Activated CD4-positive, alpha-beta T cell treated with anti-CD3 and anti-CD28 coated beads, Interleukin-2, Interleukin-4, amounts not matched to agents 100 ng/mL and 50 ng/mL, durations not matched to agents 16 hours and 8 hours (primary cell): ENCODE results near the gene ABCD1.
"Not testable (repeated sequence)": the region's sequence is repeated elsewhere in the genome, so short reads cannot be mapped to it uniquely, and the experiment has no call there.

Experiments
- DNase-seq: peaks from one replicate; pipeline ENCODE4 v3.0.0-alpha.2; 2020; ENCODE audit warnings: low spot score

ABCD1 gene

GRCh38 chrX:153724252-153725038, at the start of gene ABCD1, which contains the start of gene BCAP31:
ABCD1 (plus strand) TSS chrX:153724856; CDS start chrX:153725267, 411 bp downstream.
BCAP31 (minus strand) TSS chrX:153724387; CDS start chrX:153723244, 1,143 bp downstream.
- peak; percentile 87 for DNase-seq

GRCh38 chrX:153681175-153681574, 43.5 kb upstream of the ABCD1 start:
- no peak for DNase-seq

GRCh38 chrX:153683486-153683885, 41.2 kb upstream of the ABCD1 start:
- DNase-seq, result not testable (repeated sequence)

GRCh38 chrX:153684467-153685155, 40.0 kb upstream of the ABCD1 start:
- no peak for DNase-seq

GRCh38 chrX:153685156-153685536, 39.5 kb upstream of the ABCD1 start:
- DNase-seq, result no peak

GRCh38 chrX:153685751-153686696, 38.6 kb upstream of the ABCD1 start:
- DNase-seq, result no peak

GRCh38 chrX:153686711-153687110, 37.9 kb upstream of the ABCD1 start:
- DNase-seq, result no peak

- peak; percentile 20 for DNase-seq
These were observed 37.3 kb upstream of the ABCD1 start, which contains the start of gene SLC6A8 for GRCh38 chrX:153687121-153688039. SLC6A8 (plus strand) TSS chrX:153687926; CDS start chrX:153688575, 649 bp downstream.

- no peak for DNase-seq
These were observed 36.6 kb upstream of the ABCD1 start for GRCh38 chrX:153688071-153688470.

- DNase-seq, result no peak
These were observed 36.1 kb upstream of the ABCD1 start for GRCh38 chrX:153688506-153688905.

GRCh38 chrX:153688911-153689590, 35.6 kb upstream of the ABCD1 start:
- no peak for DNase-seq

GRCh38 chrX:153689654-153690465, 34.8 kb upstream of the ABCD1 start:
- no peak for DNase-seq

GRCh38 chrX:153690466-153690865, 34.2 kb upstream of the ABCD1 start:
- DNase-seq, result no peak

GRCh38 chrX:153691032-153691827, 33.4 kb upstream of the ABCD1 start:
- DNase-seq, result not testable (repeated sequence)

- DNase-seq, result no peak
These were observed 32.7 kb upstream of the ABCD1 start for GRCh38 chrX:153692003-153692402.

- no peak for DNase-seq
These were observed 32.0 kb upstream of the ABCD1 start for GRCh38 chrX:153692611-153693156.

- DNase-seq, result no peak
These were observed 31.2 kb upstream of the ABCD1 start for GRCh38 chrX:153693216-153694086.
